Heart left ventricle (tissue), 13 donors: Measurements from ENCODE around the gene CFAP46.
"Not testable (repeated sequence)": the region's sequence is repeated elsewhere in the genome, so short reads cannot be mapped to it uniquely, and the experiment has no call there.

Experiments used
- CTCF ChIP-seq, 12 donors: fragments of 200-600 bp; sonication (generic) in 4 of 12; IDR thresholded peaks; one replicate each; pipeline versions ENCODE4 v1.5.0 to v1.8.0; 2018 to 2022; ENCODE audit warnings: antibody characterized with exemption in 12 of 12, mild to moderate bottlenecking in 5 of 12
- POLR2A ChIP-seq, 2 donors: fragments of 450-650 bp; IDR thresholded peaks; one replicate each; pipeline ENCODE4 v1.6.1; 2017; ENCODE audit warnings: antibody characterized with exemption in 2 of 2, mild to moderate bottlenecking in 2 of 2, moderate library complexity in 2 of 2
- donor health status: ischemic (EF 13 %, LVEDD 7.1; RV severe dilation, severe dysfunction).
- donor health status: DM: no; HTN: yes; CAD: no.
- donor health status: DM: no; HTN: no; CAD: no.
- donor health status: ischemic (EF 25% LVEDD 6.9; RV normal size, moderate dysfunction).
- donor health status: ischemic (EF 25% LVEDD 5.7; RV mildly dilated, moderate dysfunction).
- donor health status: ischemic (EF 35%, LVEDD 5.7; RV mildly dilated, moderate dysfunction).
- donor health status: nonischemic (EF 11% LVEDD 7.7; RV severe dilation, severe dysfunction).
- donor health status: DM: yes; HTN: yes; CAD: no.
- donor health status: PGD.
- donor health status: ischemic (EF 29% LVEDD 5.4; RV normal size, mild dysfunction).
- donor health status: nonischemic (EF 23%, LVEDD 6.1; RV moderate dilation, normal function).

- not testable (repeated sequence) for TF ChIP-seq POLR2A, CTCF (IDR thresholded peaks at IDR 0.05)
Observed at GRCh38 chr10:132931258-132932250, 10.8 kb downstream of the CFAP46 start.
